Myocyte (in vitro differentiated cells): ENCODE measurements around the gene TMEM72. TPM values are rescaled to one million over a fixed set of nuclear protein-coding genes. Genes with fewer than 3 reads are reported as not detected.

ENCODE experiments used
- DNase-seq: peaks from one replicate; pipeline ENCODE4 v3.0.0-alpha.2; 2012; ENCODE audit warnings: low read depth
- total RNA-seq: library from RNA; depleted of rRNA; stranded (reverse); fragments of >200 nt; gene quantifications from 2 replicates; pipeline ENCODE4 v1.2.3, GENCODE V29; 2014

Gene TMEM72
- total RNA-seq, 1 donor from 2014 or later: 0.96 TPM

DNA sequence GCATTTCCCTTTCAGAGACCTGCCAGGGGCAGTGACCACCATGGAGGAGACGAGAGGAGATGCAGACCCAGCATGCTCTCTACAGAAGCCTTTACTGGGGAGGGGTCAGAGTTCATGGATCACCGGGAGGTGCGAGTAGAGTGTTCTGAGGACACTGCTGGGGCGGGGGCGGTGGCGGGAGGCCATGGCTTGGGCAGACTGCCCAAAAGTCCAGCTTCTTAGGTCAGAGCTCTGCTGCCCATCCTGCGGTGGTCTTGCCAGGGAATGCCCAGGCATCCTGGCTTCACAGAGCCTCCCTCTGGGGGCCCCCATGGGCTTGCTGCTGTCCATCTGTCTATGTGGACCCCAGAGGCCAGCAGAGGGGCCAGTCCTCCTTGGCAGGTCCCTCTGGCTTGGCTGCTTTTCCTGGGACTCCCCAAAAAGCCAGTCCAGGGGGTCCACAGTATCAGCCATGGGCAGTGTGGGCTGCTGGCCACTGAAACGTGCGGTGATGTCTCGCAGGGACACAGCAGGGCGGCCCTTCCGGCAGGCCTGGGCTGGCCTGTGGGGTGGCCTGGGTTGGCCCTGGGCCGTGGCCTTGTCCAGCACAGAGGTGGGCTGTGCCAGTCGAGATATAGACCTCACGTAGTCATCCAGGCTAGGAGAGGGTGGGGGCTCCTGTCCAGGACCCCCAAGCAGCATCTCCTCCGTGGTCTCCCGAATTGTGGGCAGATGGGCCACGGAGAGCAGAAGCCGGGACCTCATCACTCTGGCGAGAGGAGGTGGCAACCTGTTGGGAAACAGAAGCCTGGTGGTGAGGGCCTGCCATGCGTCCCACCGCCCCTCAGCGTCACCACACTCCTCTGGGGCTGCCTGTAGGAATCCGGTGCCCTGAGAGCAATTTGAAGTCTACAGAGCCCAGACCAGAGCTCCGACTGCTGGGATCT is 66.4 kb downstream of the TMEM72 start:
- peak; percentile 68 for DNase-seq

DNA sequence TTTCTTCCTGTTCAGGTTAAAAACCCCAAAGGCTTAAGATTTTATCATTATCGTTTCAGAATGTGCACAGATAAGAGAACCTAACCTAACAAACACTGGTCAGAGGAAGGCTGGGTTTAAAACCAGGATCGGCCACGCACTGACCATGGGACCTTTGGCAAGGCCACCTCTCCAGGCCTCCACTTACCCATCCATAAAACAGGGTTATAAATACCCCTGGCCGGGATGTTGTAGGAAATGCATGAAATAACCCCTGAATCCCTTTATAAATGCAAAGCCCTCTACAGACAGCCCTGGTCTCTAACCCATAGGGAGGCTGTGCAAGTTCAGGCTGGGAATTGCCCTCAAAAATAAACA is 67.1 kb downstream of the TMEM72 start:
- no peak for DNase-seq

GRCh38 chr10:44978570-44979280 is 67.6 kb downstream of the TMEM72 start, which contains the start of gene DEPP1:
TSS of gene DEPP1 (minus strand) at chr10:44978809. CDS start at chr10:44978030, 779 bp downstream.
- DNase-seq: peak; percentile 97

DNA sequence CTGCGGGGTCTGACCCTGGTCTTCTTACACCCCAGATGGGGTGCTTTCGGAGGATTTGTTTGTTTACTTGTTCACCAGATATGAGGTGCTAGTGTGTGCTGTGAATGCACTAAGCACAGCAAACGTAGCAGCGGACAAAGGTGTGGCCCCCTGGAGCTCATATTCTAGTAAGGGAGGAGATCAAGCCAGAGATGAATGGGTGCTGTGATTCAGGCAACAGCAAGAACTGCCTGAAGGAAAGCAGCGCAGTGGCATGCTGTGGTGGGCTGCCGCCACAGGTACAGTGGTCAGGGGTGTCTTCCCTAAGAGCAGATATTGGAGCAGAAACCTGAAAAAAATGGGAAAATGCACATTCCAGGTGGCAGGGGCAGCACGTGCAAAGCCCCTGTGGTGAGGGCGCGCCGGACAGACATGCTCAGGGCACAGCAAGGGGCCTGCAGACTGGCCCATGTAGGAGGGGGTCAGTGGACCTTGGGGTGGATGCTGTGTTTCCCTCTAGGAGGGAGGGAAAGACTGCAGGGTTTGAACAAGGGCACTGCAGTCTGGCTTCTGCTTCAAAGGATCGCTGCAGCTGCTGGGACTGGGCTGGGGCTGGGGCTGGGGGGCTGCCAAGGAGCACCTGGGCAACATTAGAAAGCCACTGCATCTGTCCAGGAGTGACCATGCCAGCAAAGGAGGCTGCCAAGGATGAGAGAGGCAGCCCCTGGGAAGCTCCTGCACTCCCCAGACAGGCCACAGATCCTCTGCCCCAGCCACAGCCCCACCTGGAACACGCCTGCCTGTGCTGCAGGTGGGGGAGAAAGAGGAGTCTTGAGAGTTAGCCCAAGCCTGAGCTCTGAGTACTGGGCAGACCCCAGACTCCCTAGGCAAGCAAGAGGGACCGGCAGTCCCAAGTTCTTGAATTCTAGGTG is 68.4 kb downstream of the TMEM72 start:
- peak; percentile 72 for DNase-seq

DNA sequence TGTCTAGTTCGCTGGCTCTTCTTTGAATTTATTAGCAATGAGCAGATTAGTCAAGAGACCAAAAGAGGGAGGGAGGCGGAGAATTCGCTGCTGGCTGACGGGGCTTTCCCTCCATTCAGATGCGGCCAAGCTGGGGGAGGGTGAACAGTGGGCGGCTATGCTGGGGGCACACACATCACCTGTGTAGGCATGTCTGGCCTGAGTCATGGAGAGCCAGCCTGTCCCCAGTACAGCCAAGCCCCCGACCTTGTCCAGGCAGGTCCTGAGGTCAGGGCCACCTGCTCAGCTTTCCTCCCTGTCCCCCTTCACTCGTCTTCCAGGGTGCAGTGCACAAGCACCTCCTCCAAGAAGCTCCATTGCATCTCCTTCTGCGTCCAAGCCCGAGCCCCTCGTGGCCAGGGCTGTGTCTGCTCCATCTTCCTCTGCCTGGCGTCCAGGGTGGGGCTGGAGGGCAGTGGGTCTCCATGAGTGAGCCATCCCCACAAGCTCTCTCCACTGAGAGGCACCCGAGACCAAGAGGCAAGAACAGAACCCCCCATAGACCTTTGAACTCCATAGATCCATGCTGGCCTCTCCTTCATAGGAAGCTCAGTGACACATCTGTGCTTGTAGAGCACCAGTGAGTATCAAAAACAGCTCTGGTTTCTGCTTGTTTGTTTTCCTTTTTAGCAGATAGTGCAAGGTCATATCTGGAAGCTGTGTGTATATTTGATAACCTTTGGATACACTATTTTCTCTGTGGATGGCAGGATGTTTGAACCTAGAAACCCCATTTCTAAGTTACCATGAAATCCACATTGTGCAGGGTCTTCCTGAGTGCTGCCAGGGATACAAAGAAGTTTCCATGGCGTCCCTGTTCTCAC is 69.4 kb downstream of the TMEM72 start:
- no peak for DNase-seq

DNA sequence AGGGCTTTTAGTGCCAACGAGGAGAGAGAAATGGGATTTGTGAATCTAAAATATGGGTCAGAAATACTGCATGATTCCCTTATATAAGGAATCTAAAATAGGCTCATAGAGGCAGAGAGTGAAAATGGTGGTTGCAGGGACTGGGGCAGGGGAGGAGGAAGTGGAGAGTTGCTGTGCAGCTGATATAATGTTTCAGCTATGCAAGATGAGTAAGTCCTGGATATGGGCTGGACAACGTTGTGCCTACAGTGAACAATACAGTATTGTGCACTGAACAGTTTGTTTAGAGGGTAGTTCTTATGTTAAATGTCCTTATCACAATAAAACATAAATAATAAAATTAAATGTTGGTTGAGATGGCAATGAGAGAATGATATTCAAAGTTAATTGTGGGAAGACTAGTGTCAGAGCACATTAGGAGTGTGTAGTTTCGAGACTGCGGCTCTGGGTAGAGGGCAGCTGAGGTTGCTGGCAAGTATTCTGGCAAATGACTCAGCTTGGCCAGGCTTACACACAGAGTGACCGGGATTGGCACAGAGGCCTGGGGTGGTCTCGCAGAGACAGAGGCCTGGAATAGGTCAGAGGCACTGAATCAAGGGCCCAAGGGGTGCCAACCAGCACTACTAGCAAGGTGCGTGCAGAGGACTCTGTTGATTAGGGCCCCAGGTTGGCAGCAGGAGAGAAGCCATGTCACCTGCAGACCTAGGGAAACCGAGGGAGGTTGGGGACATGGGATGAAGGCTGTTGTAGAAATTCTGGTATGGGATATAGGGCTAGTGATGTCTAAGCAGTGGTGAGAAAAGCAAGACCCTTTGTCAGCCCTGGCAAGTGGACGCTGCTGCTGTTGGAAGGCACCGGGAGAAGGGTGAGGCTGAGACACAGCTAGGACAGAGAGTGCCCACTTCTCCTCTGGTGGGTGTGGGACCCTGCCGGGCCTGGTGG is 70.3 kb downstream of the TMEM72 start:
- DNase-seq: peak; percentile 90

GRCh38 chr10:44982114-44982460 is 71.0 kb downstream of the TMEM72 start:
- peak; percentile 81 for DNase-seq

- peak; percentile 55 for DNase-seq
These were observed 71.4 kb downstream of the TMEM72 start for GRCh38 chr10:44982496-44982895.

GRCh38 chr10:44983066-44983894 is 72.1 kb downstream of the TMEM72 start:
- DNase-seq: peak; percentile 45

DNA sequence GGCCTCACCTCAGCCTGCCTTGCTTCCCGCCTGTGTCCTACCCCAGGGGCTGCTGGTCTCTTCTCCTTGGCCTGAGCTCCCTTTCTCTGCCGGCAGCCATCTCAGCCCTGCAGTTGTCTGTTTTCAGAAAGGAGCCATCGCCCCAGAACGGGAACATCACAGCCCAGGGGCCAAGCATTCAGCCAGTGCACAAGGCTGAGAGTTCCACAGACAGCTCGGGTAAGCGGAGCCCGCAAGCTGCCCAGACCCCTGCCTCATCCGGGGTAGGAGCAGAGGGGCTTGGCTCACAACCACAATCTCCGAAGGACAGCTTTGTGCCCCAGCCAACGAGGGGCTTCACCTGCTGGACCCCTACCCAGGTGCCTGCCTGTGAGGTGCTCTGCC is 72.8 kb downstream of the TMEM72 start:
- DNase-seq: no peak

- DNase-seq: no peak
These were observed 73.5 kb downstream of the TMEM72 start for GRCh38 chr10:44984671-44985101.

DNA sequence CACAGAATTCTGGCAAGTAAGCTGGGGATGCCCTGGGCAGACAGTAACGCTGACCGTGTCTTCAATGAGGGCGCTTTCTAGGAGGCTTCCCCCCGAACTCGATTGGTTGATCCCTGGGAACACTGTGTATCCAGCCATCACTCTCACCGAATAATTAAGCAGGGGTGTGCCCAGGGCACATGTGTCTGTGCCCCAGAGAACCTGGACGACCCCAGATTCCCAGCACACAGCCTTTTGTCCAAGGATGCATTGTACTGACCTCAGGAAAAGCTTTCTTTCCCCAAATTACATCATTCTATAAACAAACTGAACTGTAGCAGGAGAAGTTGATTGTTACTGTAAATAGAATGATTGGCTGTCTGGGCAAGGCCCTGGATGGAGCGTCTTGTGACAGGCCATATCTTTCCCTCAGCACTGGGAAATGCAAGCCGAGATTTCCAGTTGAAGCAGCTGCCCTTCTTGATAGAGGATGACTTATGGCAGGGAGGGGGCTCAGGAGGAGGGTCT is 74.1 kb downstream of the TMEM72 start:
- peak; percentile 25 for DNase-seq

DNA sequence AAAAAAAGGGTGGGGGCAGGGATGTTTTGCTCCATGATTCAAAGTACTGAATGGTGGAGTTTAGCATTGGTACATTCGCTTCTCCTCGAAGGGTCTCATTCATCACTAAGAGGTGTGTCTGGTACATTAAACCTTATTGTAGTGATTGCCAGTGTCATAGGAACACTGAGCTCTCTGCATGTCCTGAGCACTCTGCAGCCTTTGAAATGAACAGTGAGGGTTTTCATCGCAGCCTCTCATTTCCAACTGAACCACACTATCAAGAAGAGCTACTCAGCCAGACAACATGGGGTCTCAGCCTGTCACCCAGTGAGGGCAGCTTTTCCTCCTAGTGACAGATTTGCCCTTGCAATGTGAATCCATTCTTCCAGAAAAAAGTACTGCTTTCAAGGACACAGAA is 75.0 kb downstream of the TMEM72 start:
- no peak for DNase-seq

Other genes starting within 250 kb of the TMEM72 start
- 608 and 1,159 TPM in 2 replicates for gene RASSF4, start 48.5 kb downstream of the TMEM72 start, total RNA-seq
- gene DEPP1, start 67.5 kb downstream of the TMEM72 start, total RNA-seq: 37.4 and 55.5 TPM in 2 replicates
- gene ZNF22, start 89.6 kb downstream of the TMEM72 start, total RNA-seq: 25.2 and 25.9 TPM in 2 replicates